Activated CD4-positive, alpha-beta T cell treated with anti-CD3 and anti-CD28 coated beads for 36 hours (primary cell): ENCODE data around the gene PLPPR1. TPM values are rescaled to one million over a fixed set of nuclear protein-coding genes. Genes with fewer than 3 reads are reported as not detected.

Experiments
- ATAC-seq: fragments of 200-7000 bp; cut with Tn5 transposase; one replicate; pipeline ENCODE4 v1.10.0; 2021; ENCODE audit warnings: mild to moderate bottlenecking, moderate library complexity
- CTCF ChIA-PET: fragments of 350-600 bp; sonication (Branson Sonifier 250); formaldehyde crosslinking; loops from one replicate; lab custom pipeline; 2021; ENCODE audit warnings: antibody characterized with exemption; lab: Charles Lee
- POLR2A ChIA-PET: fragments of 350-600 bp; sonication (Branson Sonifier 250); formaldehyde crosslinking; loops from one replicate; lab custom pipeline; 2021; ENCODE audit warnings: antibody characterized with exemption, inconsistent platforms; lab: Charles Lee
- DNase-seq: peaks from one replicate; pipeline ENCODE4 v3.0.0-alpha.2; 2020
- H3K27ac Mint-ChIP-seq: one replicate; pipeline ENCODE4 v1.8.0; 2021; ENCODE audit warnings: mixed read lengths
- H3K27me3 Mint-ChIP-seq: one replicate; pipeline ENCODE4 v1.8.0; 2021; ENCODE audit warnings: mixed read lengths
- H3K36me3 Mint-ChIP-seq: one replicate; pipeline ENCODE4 v1.8.0; 2021; ENCODE audit warnings: low read depth, mixed read lengths
- H3K4me1 Mint-ChIP-seq: one replicate; pipeline ENCODE4 v1.8.0; 2021; ENCODE audit warnings: mixed read lengths
- H3K4me3 Mint-ChIP-seq: one replicate; pipeline ENCODE4 v1.8.0; 2021; ENCODE audit warnings: mild to moderate bottlenecking, moderate library complexity, mixed read lengths
- H3K9me3 Mint-ChIP-seq: one replicate; pipeline ENCODE4 v1.8.0; 2021; ENCODE audit warnings: low read depth, mixed read lengths
- intact Hi-C, 2 experiments: fragments of 100-400 bp; cut with DNase I in 1 of 2; cut with micrococcal nuclease in 1 of 2; formaldehyde crosslinking; loops; one replicate each; pipeline versions ENCODE4 v1.14.2 to v1.15.1; 2022 to 2024; cut with DNase I, micrococcal nuclease
- total RNA-seq, 2 experiments: library from RNA; stranded (reverse); gene quantifications; one replicate each; pipeline ENCODE4 v1.2.3, GENCODE V29; 2021

PLPPR1 gene
- total RNA-seq: not detected

GRCh38 chr9:101028346-101029314 is at the start of gene PLPPR1:
PLPPR1 (plus strand) TSS chr9:101028727.
- intact Hi-C loops: no loop called here
- Mint-ChIP-seq H3K36me3 (no peaks in the 10 kb centered on the region), H3K27ac (no peak within 1 kb of the TSS), H3K9me3 (no peaks in the 10 kb centered on the region), H3K4me1 (no peaks in the 10 kb centered on the region), H3K4me3 (peak within 1 kb of the TSS; percentile 5), H3K27me3 (peaks cover 39% of the 10 kb centered on the region)
- ChIA-PET POLR2A (no interaction called here), CTCF (no interaction called here)
- peak; percentile 23 for ATAC-seq
- peak; percentile 15 for DNase-seq

- intact Hi-C loops: no loop called here
- Mint-ChIP-seq H3K27ac (no peak overlapping the region), H3K9me3 (no peaks in the 10 kb centered on the region), H3K36me3 (no peaks in the 10 kb centered on the region), H3K4me1 (no peaks in the 10 kb centered on the region), H3K27me3 (no peaks in the 10 kb centered on the region), H3K4me3 (no peak overlapping the region)
- CTCF ChIA-PET: interaction anchor here (0.8 kb wide), 1 partner anchor 336 kb away, joined by 3 read pairs; no protein-coding TSS in a partner anchor
- DNase-seq (no peak), ATAC-seq (no peak)
- POLR2A ChIA-PET: no interaction called here
Measured at GRCh38 chr9:100989731-100990130, 38.8 kb upstream of the PLPPR1 start.

GRCh38 chr9:100990605-100991381 is 37.7 kb upstream of the PLPPR1 start:
- H3K27me3 Mint-ChIP-seq: no peaks in the 10 kb centered on the region
- intact Hi-C loops: no loop called here
- ATAC-seq (no peak), DNase-seq (no peak)
- H3K4me3 Mint-ChIP-seq: no peak overlapping the region
- no peaks in the 10 kb centered on the region for H3K9me3 Mint-ChIP-seq
- H3K27ac Mint-ChIP-seq: no peak overlapping the region
- no peaks in the 10 kb centered on the region for H3K4me1 Mint-ChIP-seq
- no peaks in the 10 kb centered on the region for H3K36me3 Mint-ChIP-seq
- ChIA-PET CTCF (no interaction called here), POLR2A (no interaction called here)

GRCh38 chr9:100992632-100993031 is 35.9 kb upstream of the PLPPR1 start:
- H3K27me3 Mint-ChIP-seq: no peaks in the 10 kb centered on the region

GRCh38 chr9:100999906-101000544 is 28.5 kb upstream of the PLPPR1 start:
- H3K36me3 Mint-ChIP-seq: no peaks in the 10 kb centered on the region
- H3K27ac Mint-ChIP-seq: no peak overlapping the region
- DNase-seq: no peak
- H3K9me3 Mint-ChIP-seq: no peaks in the 10 kb centered on the region
- no peaks in the 10 kb centered on the region for H3K27me3 Mint-ChIP-seq
- intact Hi-C loops: no loop called here
- no peak for ATAC-seq
- POLR2A ChIA-PET: no interaction called here
- no peak overlapping the region for H3K4me3 Mint-ChIP-seq
- no peaks in the 10 kb centered on the region for H3K4me1 Mint-ChIP-seq
- CTCF ChIA-PET: no interaction called here

More at GRCh38 chr9:100992632-100993031, 35.9 kb upstream of the PLPPR1 start:
- no peaks in the 10 kb centered on the region for H3K36me3 Mint-ChIP-seq
- no peak overlapping the region for H3K27ac Mint-ChIP-seq
- no peak for ATAC-seq
- CTCF ChIA-PET: interaction anchor here (0.9 kb wide), 1 partner anchor 40 kb away, joined by 3 read pairs; no protein-coding TSS in a partner anchor
- H3K4me3 Mint-ChIP-seq: no peak overlapping the region
- H3K9me3 Mint-ChIP-seq: no peaks in the 10 kb centered on the region
- H3K4me1 Mint-ChIP-seq: no peaks in the 10 kb centered on the region
- POLR2A ChIA-PET: no interaction called here
- intact Hi-C loops: no loop called here
- DNase-seq: no peak

GRCh38 chr9:101005246-101005645 is 23.3 kb upstream of the PLPPR1 start:
- no peak overlapping the region for H3K4me3 Mint-ChIP-seq
- no peak overlapping the region for H3K27ac Mint-ChIP-seq
- H3K9me3 Mint-ChIP-seq: no peaks in the 10 kb centered on the region
- CTCF ChIA-PET: no interaction called here
- POLR2A ChIA-PET: no interaction called here
- ATAC-seq (no peak), DNase-seq (no peak)
- intact Hi-C loops: no loop called here
- H3K27me3 Mint-ChIP-seq: no peaks in the 10 kb centered on the region
- H3K4me1 Mint-ChIP-seq: no peaks in the 10 kb centered on the region
- H3K36me3 Mint-ChIP-seq: no peaks in the 10 kb centered on the region

GRCh38 chr9:101014566-101014965 is 14.0 kb upstream of the PLPPR1 start:
- CTCF ChIA-PET: interaction anchor here (0.6 kb wide), 1 partner anchor 55 kb away, joined by 3 read pairs; no protein-coding TSS in a partner anchor
- intact Hi-C loops: no loop called here
- ATAC-seq (no peak), DNase-seq (no peak)
- Mint-ChIP-seq H3K4me3 (no peak overlapping the region), H3K27me3 (no peaks in the 10 kb centered on the region), H3K36me3 (no peaks in the 10 kb centered on the region), H3K4me1 (no peaks in the 10 kb centered on the region), H3K9me3 (no peaks in the 10 kb centered on the region), H3K27ac (no peak overlapping the region)
- POLR2A ChIA-PET: no interaction called here

GRCh38 chr9:101018467-101018866 is 10.1 kb upstream of the PLPPR1 start:
- ChIA-PET POLR2A (no interaction called here), CTCF (no interaction called here)
- DNase-seq (no peak), ATAC-seq (no peak)
- Mint-ChIP-seq H3K9me3 (no peaks in the 10 kb centered on the region), H3K27me3 (peaks cover 4% of the 10 kb centered on the region), H3K36me3 (no peaks in the 10 kb centered on the region), H3K4me1 (no peaks in the 10 kb centered on the region), H3K4me3 (no peak overlapping the region), H3K27ac (no peak overlapping the region)
- intact Hi-C loops: no loop called here

GRCh38 chr9:101022704-101023103 is 5.8 kb upstream of the PLPPR1 start:
- ATAC-seq (no peak), DNase-seq (no peak)
- POLR2A ChIA-PET: no interaction called here
- intact Hi-C loops: no loop called here
- H3K27me3 Mint-ChIP-seq: peaks cover 17% of the 10 kb centered on the region
- no peaks in the 10 kb centered on the region for H3K36me3 Mint-ChIP-seq
- H3K4me1 Mint-ChIP-seq: no peaks in the 10 kb centered on the region
- no peak overlapping the region for H3K27ac Mint-ChIP-seq
- no peaks in the 10 kb centered on the region for H3K9me3 Mint-ChIP-seq
- CTCF ChIA-PET: no interaction called here
- H3K4me3 Mint-ChIP-seq: no peak overlapping the region

GRCh38 chr9:101025940-101026339 is 2.6 kb upstream of the PLPPR1 start:
- intact Hi-C loops: no loop called here
- Mint-ChIP-seq H3K27ac (no peak overlapping the region), H3K27me3 (peaks cover 36% of the 10 kb centered on the region), H3K36me3 (no peaks in the 10 kb centered on the region), H3K4me1 (no peaks in the 10 kb centered on the region), H3K4me3 (no peak overlapping the region), H3K9me3 (no peaks in the 10 kb centered on the region)
- CTCF ChIA-PET: interaction anchor here (0.6 to 0.9 kb wide), 2 partner anchors 18 to 146 kb away, joined by 3 read pairs; no protein-coding TSS in a partner anchor
- no peak for ATAC-seq
- POLR2A ChIA-PET: no interaction called here
- DNase-seq: no peak

- intact Hi-C loops: no loop called here
- Mint-ChIP-seq H3K27ac (no peak overlapping the region), H3K9me3 (no peaks in the 10 kb centered on the region), H3K4me3 (no peak overlapping the region), H3K27me3 (peaks cover 40% of the 10 kb centered on the region), H3K36me3 (no peaks in the 10 kb centered on the region), H3K4me1 (no peaks in the 10 kb centered on the region)
- ChIA-PET CTCF (interaction anchor here (0.9 kb wide), 1 partner anchor 17 kb away, joined by 3 read pairs; no protein-coding TSS in a partner anchor), POLR2A (no interaction called here)
- DNase-seq (no peak), ATAC-seq (no peak)
Measured at GRCh38 chr9:101026824-101027223, 1.7 kb upstream of the PLPPR1 start.
